Endothelial cell of umbilical vein (primary cell): ENCODE measurements around the gene TMOD2. TPM values are rescaled to one million over a fixed set of nuclear protein-coding genes. Genes with fewer than 3 reads are reported as not detected.

Experiments used
- BruUV-seq: library from RNA; stranded (reverse); fragments of 400-500 nt; replicated peaks from 2 replicates; lab custom pipeline; 2021; lab: Mats Ljungman, UMichigan
- CTCF ChIA-PET: fragments of 300-600, 350-600 bp; sonication (Branson Sonifier 250); formaldehyde crosslinking; loops from one replicate; lab custom pipeline; 2021; ENCODE audit warnings: antibody characterized with exemption, inconsistent platforms; lab: Charles Lee
- POLR2A ChIA-PET: fragments of 300-600, 350-600 bp; sonication (Branson Sonifier 250); formaldehyde crosslinking; loops from one replicate; lab custom pipeline; 2021; ENCODE audit warnings: antibody characterized with exemption, inconsistent platforms; lab: Charles Lee
- DNase-seq: peaks from one replicate; pipeline ENCODE4 v3.0.0-alpha.2; 2011; ENCODE audit warnings: low read depth, low spot score
- FAIRE-seq: peaks from 2 replicates; lab custom pipeline; 2011; peaks lifted over from hg19 to GRCh38; lab: Jason Lieb, UNC
- H2AFZ ChIP-seq: 2 replicates; pipeline ENCODE4 v1.6.0; 2012; ENCODE audit warnings: low read depth, low read length, control low read depth, inconsistent platforms
- H3K27ac ChIP-seq: 2 replicates; pipeline ENCODE4 v1.5.1; 2011; ENCODE audit warnings: low read depth, mild to moderate bottlenecking, control low read depth, low read length, moderate library complexity; ENCODE audit not compliant: insufficient read depth
- H3K27me3 ChIP-seq, 2 experiments: 2 replicates each; pipeline versions ENCODE4 v1.6.0 to v1.6.1; 2011; ENCODE audit warnings: low read length in 2 of 2, mixed read lengths in 1 of 2; ENCODE audit not compliant: control insufficient read depth in 2 of 2, insufficient read depth in 2 of 2
- H3K36me3 ChIP-seq, 2 experiments: 2 replicates in 1 of 2; 3 replicates in 1 of 2; pipeline ENCODE4 v1.5.1; 2011; ENCODE audit warnings: low read length in 2 of 2, mild to moderate bottlenecking in 1 of 2, moderate library complexity in 1 of 2; ENCODE audit not compliant: control insufficient read depth in 2 of 2, insufficient read depth in 2 of 2; ENCODE audit errors: extremely low read depth in 1 of 2
- H3K4me1 ChIP-seq: 3 replicates; pipeline ENCODE4 v1.5.1; 2011; ENCODE audit warnings: mild to moderate bottlenecking, low read length; ENCODE audit not compliant: control insufficient read depth, insufficient read depth; ENCODE audit errors: extremely low read depth
- H3K4me2 ChIP-seq: 2 replicates; pipeline ENCODE4 v1.6.1; 2011; ENCODE audit warnings: low read length, control low read depth, mixed read lengths; ENCODE audit not compliant: insufficient read depth
- H3K4me3 ChIP-seq, 3 experiments: fragments of 200-600 bp in 1 of 3; sonication (generic), shearing (Covaris generic) in 1 of 3; replicated peaks in 1 of 3; 2 replicates each; pipeline ENCODE4 v1.5.1; 2011 to 2016; ENCODE audit warnings: control low read depth in 3 of 3, low read length in 3 of 3, mild to moderate bottlenecking in 2 of 3, inconsistent platforms in 1 of 3, low read depth in 1 of 3, moderate library complexity in 1 of 3; ENCODE audit not compliant: insufficient read depth in 1 of 3
- H3K79me2 ChIP-seq: 2 replicates; pipeline ENCODE4 v1.6.0; 2012; ENCODE audit warnings: low read length, inconsistent platforms; ENCODE audit not compliant: control insufficient read depth, insufficient read depth
- H3K9ac ChIP-seq: replicated peaks from 2 replicates; pipeline ENCODE3; 2011; ENCODE audit warnings: low read length, control low read depth; ENCODE audit not compliant: insufficient read depth; ENCODE audit errors: extremely low read depth
- H3K9me1 ChIP-seq: replicated peaks from 3 replicates; pipeline ENCODE4 v1.6.0; 2011; ENCODE audit warnings: mild to moderate bottlenecking, low read length; ENCODE audit not compliant: control insufficient read depth, insufficient read depth; ENCODE audit errors: extremely low read depth
- H3K9me3 ChIP-seq: replicated peaks from 2 replicates; pipeline ENCODE4 v1.5.1; 2012; ENCODE audit warnings: low read length, inconsistent platforms; ENCODE audit not compliant: control insufficient read depth, insufficient read depth
- H4K20me1 ChIP-seq: replicated peaks from 2 replicates; pipeline ENCODE3; 2011; ENCODE audit warnings: mild to moderate bottlenecking, low read length; ENCODE audit not compliant: control insufficient read depth, insufficient read depth; ENCODE audit errors: extremely low read depth
- EZH2 ChIP-seq: IDR thresholded peaks from 2 replicates; pipeline ENCODE4 v1.6.1; 2012; ENCODE audit warnings: borderline replicate concordance, low read depth, mild to moderate bottlenecking, moderate library complexity, low read length, inconsistent platforms; ENCODE audit not compliant: severe bottlenecking
- FOS ChIP-seq: IDR thresholded peaks from 2 replicates; pipeline ENCODE4 v1.6.1; 2011; ENCODE audit warnings: mild to moderate bottlenecking, low read length, moderate library complexity, borderline replicate concordance; ENCODE audit not compliant: insufficient read depth
- GATA2 ChIP-seq: IDR thresholded peaks from 2 replicates; pipeline ENCODE4 v1.7.0; 2011; ENCODE audit warnings: low read depth, mild to moderate bottlenecking, moderate library complexity, mixed read lengths, low read length; ENCODE audit not compliant: insufficient read length, insufficient read depth
- JUN ChIP-seq: IDR thresholded peaks from 2 replicates; pipeline ENCODE4 v1.6.1; 2011; ENCODE audit warnings: borderline replicate concordance, low read depth; ENCODE audit not compliant: insufficient read length, insufficient read depth
- MYC ChIP-seq: IDR thresholded peaks from one replicate; pipeline ENCODE4 v1.6.1; 2011; ENCODE audit warnings: mild to moderate bottlenecking, low read depth, low read length
- POLR2A ChIP-seq: IDR thresholded peaks from 2 replicates; pipeline ENCODE4 v1.6.1; 2012; ENCODE audit warnings: low read depth, mild to moderate bottlenecking, control low read depth, low read length
- POLR2AphosphoS5 ChIP-seq: IDR thresholded peaks from 2 replicates; pipeline ENCODE4 v1.6.1; 2012; ENCODE audit warnings: low read depth, mild to moderate bottlenecking, control low read depth, low read length, moderate library complexity; ENCODE audit not compliant: insufficient read depth
- dilution Hi-C: fragments of 300-500 bp; cut with MboI; formaldehyde crosslinking; loops from one replicate; pipeline ENCODE4 v1.15.0; 2019; ENCODE audit warnings: low sequenced_read_pairs; ENCODE audit not compliant: extremely low pct_ligation_motif_present
- intact Hi-C: fragments of 100-400 bp; cut with micrococcal nuclease; formaldehyde crosslinking; loops from one replicate; pipeline ENCODE4 v1.10.0; 2022
- polyA plus RNA-seq, 4 experiments: library from polyadenylated mRNA; depleted of rRNA in 3 of 4; stranded (reverse) in 3 of 4; unstranded in 1 of 4; fragments of >200 nt; gene quantifications; 2 replicates each; pipeline versions ENCODE4 v1.2.1 to v1.2.3, GENCODE V29; 2011 to 2012; ENCODE audit warnings: missing spikeins in 1 of 4
- total RNA-seq: library from RNA; stranded (reverse); gene quantifications from 2 replicates; pipeline ENCODE4 v1.2.3, GENCODE V29; 2021
- TF ChIP-seq, protein P1 (sequence below): IDR thresholded peaks from 2 replicates; pipeline ENCODE4 v1.6.1; 2011; ENCODE audit not compliant: insufficient read depth, insufficient read length
- TF ChIP-seq, protein P2 (sequence below), 2 donors: IDR thresholded peaks; 1 replicate in 1 of 2; 2 replicates in 1 of 2; pipeline ENCODE4 v1.5.1; 2011; ENCODE audit warnings: low read length in 2 of 2, mild to moderate bottlenecking in 2 of 2, moderate library complexity in 2 of 2, control low read depth in 1 of 2, inconsistent platforms in 1 of 2, low read depth in 1 of 2; ENCODE audit not compliant: insufficient read depth in 1 of 2; ENCODE audit errors: extremely low read depth in 1 of 2

The TMOD2 gene
- total and polyA plus RNA-seq, 2 donors (not counting 3 experiments of a cell fraction or from before 2014, with no cell fraction given) = 0.46 to 2.7 TPM

DNA sequence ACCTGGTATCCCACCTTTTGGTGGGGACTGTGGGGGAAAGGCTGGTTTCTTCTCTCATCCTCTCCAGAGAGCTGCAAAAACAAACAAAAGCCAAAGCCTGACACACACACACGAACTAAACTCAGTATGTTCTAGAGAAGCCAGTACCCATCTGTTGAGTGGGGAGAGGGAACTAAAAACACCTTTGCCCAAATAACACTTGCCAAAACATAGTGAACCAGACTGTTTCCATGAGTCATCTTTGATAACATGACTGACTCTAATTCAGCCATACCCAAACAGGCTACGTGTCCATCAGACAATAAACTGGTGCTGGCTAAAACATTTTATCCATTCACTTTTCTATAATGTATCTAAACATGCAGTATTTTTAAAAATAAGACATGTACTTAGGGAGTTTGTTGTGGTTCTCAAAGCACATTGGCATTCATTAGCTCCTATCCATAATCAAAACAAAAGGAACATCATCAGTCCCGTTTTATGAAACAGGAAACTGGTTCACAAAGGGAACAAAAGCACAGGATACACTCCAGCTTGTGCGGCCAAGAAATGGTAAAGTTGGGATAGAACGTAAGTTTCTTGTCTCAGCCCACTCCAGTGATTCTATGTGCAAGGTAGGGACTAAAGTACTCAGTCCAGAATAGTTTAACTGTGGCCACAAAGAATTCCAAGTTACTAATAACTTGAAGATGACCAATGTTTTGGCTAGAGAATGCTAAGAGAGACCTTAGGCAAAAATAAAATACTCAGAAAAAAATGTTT, 30.0 kb upstream of the TMOD2 start:
- no peaks in the 10 kb centered on the region for H3K9me3 ChIP-seq
- no peaks in the 10 kb centered on the region for H4K20me1 ChIP-seq
- peak overlapping the region; percentile 43 for H2AFZ ChIP-seq
- peak; percentile 76 for FAIRE-seq
- no peaks in the 10 kb centered on the region for H3K27me3 ChIP-seq
- no TSS peak for BruUV-seq
- H3K4me2 ChIP-seq = peak overlapping the region; percentile 70
- dilution Hi-C loops (no loop called here), intact Hi-C loops (loop anchor here (1.0 to 5.0 kb wide), 2 partner anchors 16 to 56 kb away; partner anchors contain the start of gene LYSMD2)
- CTCF ChIA-PET = interaction anchor here (1.0 to 1.9 kb wide), 3 partner anchors 11 to 71 kb away, joined by 3 to 10 read pairs (median 8); no protein-coding TSS in a partner anchor
- no peaks in the 10 kb centered on the region for H3K79me2 ChIP-seq
- DNase-seq = peak; percentile 86
- POLR2A ChIA-PET = no interaction called here
- peak overlapping the region in 1 of 3 experiments; percentile 2 for H3K4me3 ChIP-seq
- peaks cover 15% of the 10 kb centered on the region for H3K4me1 ChIP-seq
- H3K9ac ChIP-seq = no peak overlapping the region
- TF ChIP-seq EZH2 (no peak), JUN (peak; percentile 81), GATA2 (no peak), MYC (no peak), FOS (peak; percentile 53), POLR2AphosphoS5 (no peak), POLR2A (no peak)
- TF ChIP-seq, protein P1, sequence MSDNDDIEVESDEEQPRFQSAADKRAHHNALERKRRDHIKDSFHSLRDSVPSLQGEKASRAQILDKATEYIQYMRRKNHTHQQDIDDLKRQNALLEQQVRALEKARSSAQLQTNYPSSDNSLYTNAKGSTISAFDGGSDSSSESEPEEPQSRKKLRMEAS = no peak
- TF ChIP-seq, protein P2, sequence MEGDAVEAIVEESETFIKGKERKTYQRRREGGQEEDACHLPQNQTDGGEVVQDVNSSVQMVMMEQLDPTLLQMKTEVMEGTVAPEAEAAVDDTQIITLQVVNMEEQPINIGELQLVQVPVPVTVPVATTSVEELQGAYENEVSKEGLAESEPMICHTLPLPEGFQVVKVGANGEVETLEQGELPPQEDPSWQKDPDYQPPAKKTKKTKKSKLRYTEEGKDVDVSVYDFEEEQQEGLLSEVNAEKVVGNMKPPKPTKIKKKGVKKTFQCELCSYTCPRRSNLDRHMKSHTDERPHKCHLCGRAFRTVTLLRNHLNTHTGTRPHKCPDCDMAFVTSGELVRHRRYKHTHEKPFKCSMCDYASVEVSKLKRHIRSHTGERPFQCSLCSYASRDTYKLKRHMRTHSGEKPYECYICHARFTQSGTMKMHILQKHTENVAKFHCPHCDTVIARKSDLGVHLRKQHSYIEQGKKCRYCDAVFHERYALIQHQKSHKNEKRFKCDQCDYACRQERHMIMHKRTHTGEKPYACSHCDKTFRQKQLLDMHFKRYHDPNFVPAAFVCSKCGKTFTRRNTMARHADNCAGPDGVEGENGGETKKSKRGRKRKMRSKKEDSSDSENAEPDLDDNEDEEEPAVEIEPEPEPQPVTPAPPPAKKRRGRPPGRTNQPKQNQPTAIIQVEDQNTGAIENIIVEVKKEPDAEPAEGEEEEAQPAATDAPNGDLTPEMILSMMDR (IDR thresholded peaks at IDR 0.05; ENCODE audit: extremely low read depth in 1 of 2, insufficient read depth in 1 of 2, low read depth in 1 of 2, low read length in 2 of 2) = no peak
- H3K9me1 ChIP-seq = no peaks in the 10 kb centered on the region
- no peaks in the 10 kb centered on the region for H3K36me3 ChIP-seq
- H3K27ac ChIP-seq = peak overlapping the region; percentile 60
